Activated T-cell treated with anti-CD3 and anti-CD28 coated beads for 4 hours (primary cell): ENCODE data around the gene TBC1D8.
"Not testable (repeated sequence)": the region's sequence is repeated elsewhere in the genome, so short reads cannot be mapped to it uniquely, and the experiment has no call there.

Source experiments
- DNase-seq: peaks from one replicate; pipeline ENCODE4 v3.0.0-alpha.2; 2020

TBC1D8 gene

GRCh38 chr2:101151146-101151858 lies at the start of gene TBC1D8:
TBC1D8 (minus strand) TSS chr2:101151382; CDS start chr2:101151253, 129 bp downstream.
- DNase-seq: peak; percentile 43

- no peak for DNase-seq
Observed at GRCh38 chr2:101200676-101201075, 49.5 kb upstream of the TBC1D8 start.

- no peak for DNase-seq
Observed at GRCh38 chr2:101199251-101199791, 48.1 kb upstream of the TBC1D8 start.

GRCh38 chr2:101197814-101198213 lies 46.6 kb upstream of the TBC1D8 start:
- no peak for DNase-seq

- no peak for DNase-seq
Observed at GRCh38 chr2:101197215-101197745, 46.1 kb upstream of the TBC1D8 start.

GRCh38 chr2:101195871-101196661 lies 44.9 kb upstream of the TBC1D8 start:
- DNase-seq: no peak

- no peak for DNase-seq
Observed at GRCh38 chr2:101193033-101193626, 41.9 kb upstream of the TBC1D8 start.

- DNase-seq: no peak
Observed at GRCh38 chr2:101190747-101191516, 39.8 kb upstream of the TBC1D8 start.

- DNase-seq: no peak
Observed at GRCh38 chr2:101188683-101189405, 37.7 kb upstream of the TBC1D8 start.

- no peak for DNase-seq
Observed at GRCh38 chr2:101187131-101187530, 35.9 kb upstream of the TBC1D8 start.

GRCh38 chr2:101185656-101186055 lies 34.5 kb upstream of the TBC1D8 start:
- no peak for DNase-seq

GRCh38 chr2:101185085-101185484 lies 33.9 kb upstream of the TBC1D8 start:
- DNase-seq: no peak

GRCh38 chr2:101179982-101180381 lies 28.8 kb upstream of the TBC1D8 start:
- DNase-seq: no peak

GRCh38 chr2:101176803-101177202 lies 25.6 kb upstream of the TBC1D8 start:
- DNase-seq: no peak

GRCh38 chr2:101175991-101176390 lies 24.8 kb upstream of the TBC1D8 start:
- DNase-seq: no peak

GRCh38 chr2:101173707-101174295 lies 22.6 kb upstream of the TBC1D8 start:
- no peak for DNase-seq

GRCh38 chr2:101169822-101170221 lies 18.6 kb upstream of the TBC1D8 start:
- DNase-seq: not testable (repeated sequence)

GRCh38 chr2:101168706-101169105 lies 17.5 kb upstream of the TBC1D8 start:
- DNase-seq: no peak

- DNase-seq: not testable (repeated sequence)
Observed at GRCh38 chr2:101167532-101167931, 16.4 kb upstream of the TBC1D8 start.

- DNase-seq: no peak
Observed at GRCh38 chr2:101164021-101164420, 12.8 kb upstream of the TBC1D8 start.
